PC-9 (cell line): ENCODE results near the gene LUZP2. TPM values are rescaled to one million over a fixed set of nuclear protein-coding genes. Genes with fewer than 3 reads are reported as not detected.

Source experiments
- BruUV-seq: library from RNA; stranded (reverse); fragments of 400-500 nt; replicated peaks from 2 replicates; lab custom pipeline; 2021; lab: Mats Ljungman, UMichigan
- CTCF ChIA-PET: fragments of 300-600 bp; sonication (Branson Sonifier 250); formaldehyde crosslinking; loops from one replicate; lab custom pipeline; 2022; ENCODE audit warnings: antibody characterized with exemption; lab: Charles Lee
- POLR2A ChIA-PET: fragments of 300-600 bp; sonication (Branson Sonifier 250); formaldehyde crosslinking; loops from one replicate; lab custom pipeline; 2022; ENCODE audit warnings: antibody characterized with exemption; ENCODE audit not compliant: unreplicated experiment; lab: Charles Lee
- DNase-seq, 2 experiments: peaks; one replicate each; pipeline versions ENCODE4 v3.0.0 to v3.0.0-alpha.2; 2015 to 2022; ENCODE audit warnings: mixed read lengths in 1 of 2
- H2AFZ ChIP-seq: fragments of 200-600 bp; sonication (generic); 2 replicates; pipeline ENCODE4 v1.8.1; 2017; ENCODE audit warnings: antibody characterized with exemption
- H3F3A ChIP-seq: fragments of 200-600 bp; sonication (generic); 2 replicates; pipeline ENCODE4 v1.8.1; 2017; ENCODE audit warnings: antibody characterized with exemption, mild to moderate bottlenecking, low read depth; ENCODE audit not compliant: insufficient read depth
- H3K27ac ChIP-seq: fragments of 200-600 bp; sonication (generic); 2 replicates; pipeline ENCODE4 v1.6.1; 2016; ENCODE audit warnings: mixed run types
- H3K27me3 ChIP-seq: fragments of 200-600 bp; sonication (generic); 2 replicates; pipeline ENCODE4 v1.6.1; 2016; ENCODE audit warnings: low read depth, mixed run types; ENCODE audit not compliant: insufficient read depth
- H3K36me3 ChIP-seq: fragments of 200-600 bp; sonication (generic); 2 replicates; pipeline ENCODE4 v1.6.1; 2016; ENCODE audit warnings: low read depth, mixed run types
- H3K4me1 ChIP-seq: fragments of 200-600 bp; sonication (generic); replicated peaks from 2 replicates; pipeline ENCODE4 v1.6.1; 2016; ENCODE audit warnings: mixed run types; ENCODE audit not compliant: insufficient read depth
- H3K4me2 ChIP-seq: fragments of 200-600 bp; sonication (generic); 2 replicates; pipeline ENCODE4 v1.6.1; 2017; ENCODE audit warnings: mixed run types
- H3K4me3 ChIP-seq: fragments of 200-600 bp; sonication (generic); 2 replicates; pipeline ENCODE4 v1.6.1; 2016; ENCODE audit warnings: mixed run types
- H3K79me2 ChIP-seq: fragments of 200-600 bp; sonication (generic); 2 replicates; pipeline ENCODE4 v1.6.1; 2017; ENCODE audit warnings: low read depth, mixed run types
- H3K9me2 ChIP-seq: fragments of 200-600 bp; sonication (generic); 2 replicates; pipeline ENCODE4 v1.8.1; 2017; ENCODE audit warnings: mild to moderate bottlenecking; ENCODE audit not compliant: insufficient read depth
- H3K9me3 ChIP-seq: fragments of 200-600 bp; sonication (generic); 2 replicates; pipeline ENCODE4 v1.8.1; 2016; ENCODE audit warnings: low read depth; ENCODE audit not compliant: insufficient read depth
- H4K20me1 ChIP-seq: fragments of 200-600 bp; sonication (generic); 2 replicates; pipeline ENCODE4 v1.8.1; 2017; ENCODE audit not compliant: insufficient read depth
- EZH2 ChIP-seq: fragments of 200-600 bp; sonication (generic); IDR thresholded peaks from 2 replicates; pipeline ENCODE4 v1.8.0; 2017; ENCODE audit warnings: antibody characterized with exemption, low read depth
- intact Hi-C: fragments of 100-400 bp; cut with micrococcal nuclease; formaldehyde crosslinking; loops from one replicate; pipeline ENCODE4 v1.10.0; 2022; ENCODE audit not compliant: unreplicated experiment
- total RNA-seq: library from RNA; stranded (reverse); gene quantifications from 2 replicates; pipeline ENCODE4 v1.2.3, GENCODE V29; 2021
- TF ChIP-seq, protein P1 (sequence below): fragments of 200-600 bp; sonication (generic); conservative IDR thresholded peaks from 2 replicates; pipeline ENCODE4 v1.6.1; 2017; ENCODE audit warnings: mixed run types, antibody characterized with exemption, mild to moderate bottlenecking, moderate library complexity

The LUZP2 gene
- total RNA-seq, 1 experiment from 2014 or later, result 0.15 TPM

DNA sequence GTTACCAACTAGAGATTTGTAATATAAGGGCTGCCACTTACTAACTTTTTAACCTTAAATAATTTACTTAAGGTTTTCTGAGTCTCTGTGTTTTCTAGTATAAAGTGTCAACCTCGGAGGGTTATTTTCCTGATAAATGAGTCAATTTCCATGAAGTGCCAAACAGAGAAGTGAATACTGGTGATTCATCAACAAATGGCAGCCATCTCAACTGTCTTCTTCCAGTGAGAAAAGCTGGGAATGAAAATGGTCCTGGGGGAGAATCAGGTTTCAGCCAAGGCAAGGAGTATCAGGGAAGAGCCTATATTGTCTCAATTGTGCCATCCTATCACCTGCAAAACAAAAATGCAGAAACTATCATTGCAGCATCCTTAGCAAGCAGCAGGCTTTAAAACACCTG is 129.1 kb downstream of the LUZP2 start:
- intact Hi-C loops, result no loop called here
- POLR2A ChIA-PET, result no interaction called here

DNA sequence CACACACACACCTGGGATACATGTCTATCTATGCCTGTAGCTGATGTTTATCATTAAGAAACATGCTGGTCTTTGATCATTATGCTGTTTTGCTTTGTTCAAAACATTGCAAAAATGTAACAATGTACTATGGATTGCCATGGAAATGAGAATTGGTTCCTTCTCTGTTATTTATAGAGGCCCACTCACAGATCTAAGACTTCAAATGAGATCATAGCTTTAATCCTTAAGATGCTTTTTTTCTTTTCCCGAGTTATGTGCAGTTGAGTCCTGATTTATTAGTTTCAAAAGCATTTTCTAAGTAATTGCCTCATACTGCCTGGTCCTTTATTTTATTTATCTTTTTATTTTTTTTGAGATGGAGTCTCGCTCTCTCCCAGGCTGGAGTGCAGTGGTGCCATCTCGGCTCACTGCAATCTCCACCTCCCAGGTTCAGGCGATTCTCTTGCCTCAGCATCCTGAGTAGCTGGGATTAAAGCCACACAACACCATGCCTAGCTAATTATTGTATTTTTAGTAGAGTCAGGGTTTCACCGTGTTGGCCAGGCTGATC is 131.4 kb downstream of the LUZP2 start:
- Histone ChIP-seq H3K79me2 (no peaks in the 10 kb centered on the region), H3K4me2 (no peak overlapping the region), H4K20me1 (no peaks in the 10 kb centered on the region; the same call in 1 of the 2 replicates), H3K27me3 (no peaks in the 10 kb centered on the region), H3K9me2 (0 out of 2 replicates have a peak, but pooled peaks cover 4% of the 10 kb centered on the region), H3K4me3 (no peak overlapping the region), H2AFZ (no peak overlapping the region), H3F3A (no peaks in the 10 kb centered on the region), H3K4me1 (no peaks in the 10 kb centered on the region), H3K27ac (no peak overlapping the region), H3K9me3 (no peaks in the 10 kb centered on the region; the same call in 1 of the 2 replicates), H3K36me3 (no peaks in the 10 kb centered on the region)
- CTCF ChIA-PET, result no interaction called here
- intact Hi-C loops, result no loop called here
- TF ChIP-seq, protein P1, sequence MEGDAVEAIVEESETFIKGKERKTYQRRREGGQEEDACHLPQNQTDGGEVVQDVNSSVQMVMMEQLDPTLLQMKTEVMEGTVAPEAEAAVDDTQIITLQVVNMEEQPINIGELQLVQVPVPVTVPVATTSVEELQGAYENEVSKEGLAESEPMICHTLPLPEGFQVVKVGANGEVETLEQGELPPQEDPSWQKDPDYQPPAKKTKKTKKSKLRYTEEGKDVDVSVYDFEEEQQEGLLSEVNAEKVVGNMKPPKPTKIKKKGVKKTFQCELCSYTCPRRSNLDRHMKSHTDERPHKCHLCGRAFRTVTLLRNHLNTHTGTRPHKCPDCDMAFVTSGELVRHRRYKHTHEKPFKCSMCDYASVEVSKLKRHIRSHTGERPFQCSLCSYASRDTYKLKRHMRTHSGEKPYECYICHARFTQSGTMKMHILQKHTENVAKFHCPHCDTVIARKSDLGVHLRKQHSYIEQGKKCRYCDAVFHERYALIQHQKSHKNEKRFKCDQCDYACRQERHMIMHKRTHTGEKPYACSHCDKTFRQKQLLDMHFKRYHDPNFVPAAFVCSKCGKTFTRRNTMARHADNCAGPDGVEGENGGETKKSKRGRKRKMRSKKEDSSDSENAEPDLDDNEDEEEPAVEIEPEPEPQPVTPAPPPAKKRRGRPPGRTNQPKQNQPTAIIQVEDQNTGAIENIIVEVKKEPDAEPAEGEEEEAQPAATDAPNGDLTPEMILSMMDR, result no peak
- no peak for TF ChIP-seq EZH2
- POLR2A ChIA-PET, result no interaction called here
- DNase-seq, result no peak
- no TSS peak for BruUV-seq

More for the DNA sequence above, 129.1 kb downstream of the LUZP2 start:
- TF ChIP-seq, protein P1, result no peak
- TF ChIP-seq EZH2, result no peak
- Histone ChIP-seq H3K27me3 (no peaks in the 10 kb centered on the region), H3K4me1 (no peaks in the 10 kb centered on the region), H3K36me3 (no peaks in the 10 kb centered on the region), H3K4me3 (no peak overlapping the region), H3K9me3 (no peaks in the 10 kb centered on the region), H3K4me2 (no peak overlapping the region), H4K20me1 (no peaks in the 10 kb centered on the region; the same call in 1 of the 2 replicates), H3F3A (no peaks in the 10 kb centered on the region), H3K79me2 (no peaks in the 10 kb centered on the region), H2AFZ (no peak overlapping the region; the same call in 1 of the 2 replicates), H3K9me2 (0 out of 2 replicates have a peak, but pooled peaks cover 4% of the 10 kb centered on the region), H3K27ac (no peak overlapping the region)
- DNase-seq, result no peak
- no TSS peak for BruUV-seq
- CTCF ChIA-PET, result no interaction called here

- TF ChIP-seq, protein P1, result no peak
- no peak for TF ChIP-seq EZH2
- Histone ChIP-seq H3K27ac (no peak overlapping the region), H3K4me1 (peaks cover 35% of the 10 kb centered on the region), H3K4me3 (no peak overlapping the region), H3K4me2 (no peak overlapping the region), H3K36me3 (no peaks in the 10 kb centered on the region), H2AFZ (no peak overlapping the region), H3K79me2 (no peaks in the 10 kb centered on the region), H3K9me2 (0 out of 2 replicates have a peak, but pooled peaks cover 4% of the 10 kb centered on the region), H3F3A (0 out of 2 replicates have a peak, but pooled peaks cover 11% of the 10 kb centered on the region), H3K27me3 (no peaks in the 10 kb centered on the region), H4K20me1 (no peaks in the 10 kb centered on the region; the same call in 1 of the 2 replicates), H3K9me3 (peaks cover 5% of the 10 kb centered on the region; the same call in 1 of the 2 replicates)
- intact Hi-C loops, result no loop called here
- DNase-seq, result no peak
- ChIA-PET POLR2A (no interaction called here), CTCF (no interaction called here)
- BruUV-seq, result no TSS peak
Observed at GRCh38 chr11:24634606-24635160, 137.8 kb downstream of the LUZP2 start.
